HL-60 (cell line): Measurements from ENCODE around the gene CACNA2D3.

Experiments
- GABPA ChIP-seq: IDR thresholded peaks from 2 replicates; pipeline ENCODE4 v1.6.1; 2012; ENCODE audit warnings: low read depth
- POLR2AphosphoS5 ChIP-seq: IDR thresholded peaks from 2 replicates; pipeline ENCODE4 v1.6.1; 2012; ENCODE audit warnings: low read depth
- SPI1 ChIP-seq: IDR thresholded peaks from 2 replicates; pipeline ENCODE4 v1.6.1; 2012; ENCODE audit warnings: low read depth, mild to moderate bottlenecking, borderline replicate concordance
- TF ChIP-seq, protein P1 (sequence below): IDR thresholded peaks from one replicate; pipeline ENCODE4 v1.5.1; 2011; ENCODE audit warnings: low read length, control low read depth, inconsistent platforms; ENCODE audit not compliant: insufficient read depth
- TF ChIP-seq, protein P2 (sequence below): IDR thresholded peaks from 2 replicates; pipeline ENCODE4 v1.6.1; 2012; ENCODE audit warnings: low read depth; ENCODE audit not compliant: insufficient replicate concordance

DNA sequence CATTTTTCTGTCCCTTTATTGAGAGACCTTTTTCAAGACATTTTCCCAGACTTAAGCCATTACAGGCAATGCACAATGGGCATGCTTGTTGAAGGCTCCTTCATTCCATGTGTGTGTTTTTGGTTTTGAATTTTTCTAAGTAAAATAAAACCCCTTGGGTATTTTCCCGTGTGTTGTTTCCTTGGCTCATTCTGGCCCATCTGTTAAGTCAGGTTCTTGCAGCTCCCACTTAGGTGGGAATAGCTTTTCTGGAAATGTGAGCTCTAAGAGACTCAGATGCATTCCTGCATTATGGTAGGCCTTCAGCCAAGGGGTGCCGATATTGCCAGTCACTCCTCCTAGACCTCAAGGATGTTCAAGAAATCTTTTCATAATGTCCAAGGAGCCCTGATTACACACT lies 314.9 kb downstream of the CACNA2D3 start:
- TF ChIP-seq GABPA (no peak), POLR2AphosphoS5 (no peak), SPI1 (no peak)
- TF ChIP-seq, protein P1, sequence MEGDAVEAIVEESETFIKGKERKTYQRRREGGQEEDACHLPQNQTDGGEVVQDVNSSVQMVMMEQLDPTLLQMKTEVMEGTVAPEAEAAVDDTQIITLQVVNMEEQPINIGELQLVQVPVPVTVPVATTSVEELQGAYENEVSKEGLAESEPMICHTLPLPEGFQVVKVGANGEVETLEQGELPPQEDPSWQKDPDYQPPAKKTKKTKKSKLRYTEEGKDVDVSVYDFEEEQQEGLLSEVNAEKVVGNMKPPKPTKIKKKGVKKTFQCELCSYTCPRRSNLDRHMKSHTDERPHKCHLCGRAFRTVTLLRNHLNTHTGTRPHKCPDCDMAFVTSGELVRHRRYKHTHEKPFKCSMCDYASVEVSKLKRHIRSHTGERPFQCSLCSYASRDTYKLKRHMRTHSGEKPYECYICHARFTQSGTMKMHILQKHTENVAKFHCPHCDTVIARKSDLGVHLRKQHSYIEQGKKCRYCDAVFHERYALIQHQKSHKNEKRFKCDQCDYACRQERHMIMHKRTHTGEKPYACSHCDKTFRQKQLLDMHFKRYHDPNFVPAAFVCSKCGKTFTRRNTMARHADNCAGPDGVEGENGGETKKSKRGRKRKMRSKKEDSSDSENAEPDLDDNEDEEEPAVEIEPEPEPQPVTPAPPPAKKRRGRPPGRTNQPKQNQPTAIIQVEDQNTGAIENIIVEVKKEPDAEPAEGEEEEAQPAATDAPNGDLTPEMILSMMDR: no peak
- TF ChIP-seq, protein P2, sequence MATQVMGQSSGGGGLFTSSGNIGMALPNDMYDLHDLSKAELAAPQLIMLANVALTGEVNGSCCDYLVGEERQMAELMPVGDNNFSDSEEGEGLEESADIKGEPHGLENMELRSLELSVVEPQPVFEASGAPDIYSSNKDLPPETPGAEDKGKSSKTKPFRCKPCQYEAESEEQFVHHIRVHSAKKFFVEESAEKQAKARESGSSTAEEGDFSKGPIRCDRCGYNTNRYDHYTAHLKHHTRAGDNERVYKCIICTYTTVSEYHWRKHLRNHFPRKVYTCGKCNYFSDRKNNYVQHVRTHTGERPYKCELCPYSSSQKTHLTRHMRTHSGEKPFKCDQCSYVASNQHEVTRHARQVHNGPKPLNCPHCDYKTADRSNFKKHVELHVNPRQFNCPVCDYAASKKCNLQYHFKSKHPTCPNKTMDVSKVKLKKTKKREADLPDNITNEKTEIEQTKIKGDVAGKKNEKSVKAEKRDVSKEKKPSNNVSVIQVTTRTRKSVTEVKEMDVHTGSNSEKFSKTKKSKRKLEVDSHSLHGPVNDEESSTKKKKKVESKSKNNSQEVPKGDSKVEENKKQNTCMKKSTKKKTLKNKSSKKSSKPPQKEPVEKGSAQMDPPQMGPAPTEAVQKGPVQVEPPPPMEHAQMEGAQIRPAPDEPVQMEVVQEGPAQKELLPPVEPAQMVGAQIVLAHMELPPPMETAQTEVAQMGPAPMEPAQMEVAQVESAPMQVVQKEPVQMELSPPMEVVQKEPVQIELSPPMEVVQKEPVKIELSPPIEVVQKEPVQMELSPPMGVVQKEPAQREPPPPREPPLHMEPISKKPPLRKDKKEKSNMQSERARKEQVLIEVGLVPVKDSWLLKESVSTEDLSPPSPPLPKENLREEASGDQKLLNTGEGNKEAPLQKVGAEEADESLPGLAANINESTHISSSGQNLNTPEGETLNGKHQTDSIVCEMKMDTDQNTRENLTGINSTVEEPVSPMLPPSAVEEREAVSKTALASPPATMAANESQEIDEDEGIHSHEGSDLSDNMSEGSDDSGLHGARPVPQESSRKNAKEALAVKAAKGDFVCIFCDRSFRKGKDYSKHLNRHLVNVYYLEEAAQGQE: no peak
